Measurements from ENCODE around the gene FBXL5. TPM values are rescaled to one million over a fixed set of nuclear protein-coding genes. Genes with fewer than 3 reads are reported as not detected.

FBXL5 gene, protein sequence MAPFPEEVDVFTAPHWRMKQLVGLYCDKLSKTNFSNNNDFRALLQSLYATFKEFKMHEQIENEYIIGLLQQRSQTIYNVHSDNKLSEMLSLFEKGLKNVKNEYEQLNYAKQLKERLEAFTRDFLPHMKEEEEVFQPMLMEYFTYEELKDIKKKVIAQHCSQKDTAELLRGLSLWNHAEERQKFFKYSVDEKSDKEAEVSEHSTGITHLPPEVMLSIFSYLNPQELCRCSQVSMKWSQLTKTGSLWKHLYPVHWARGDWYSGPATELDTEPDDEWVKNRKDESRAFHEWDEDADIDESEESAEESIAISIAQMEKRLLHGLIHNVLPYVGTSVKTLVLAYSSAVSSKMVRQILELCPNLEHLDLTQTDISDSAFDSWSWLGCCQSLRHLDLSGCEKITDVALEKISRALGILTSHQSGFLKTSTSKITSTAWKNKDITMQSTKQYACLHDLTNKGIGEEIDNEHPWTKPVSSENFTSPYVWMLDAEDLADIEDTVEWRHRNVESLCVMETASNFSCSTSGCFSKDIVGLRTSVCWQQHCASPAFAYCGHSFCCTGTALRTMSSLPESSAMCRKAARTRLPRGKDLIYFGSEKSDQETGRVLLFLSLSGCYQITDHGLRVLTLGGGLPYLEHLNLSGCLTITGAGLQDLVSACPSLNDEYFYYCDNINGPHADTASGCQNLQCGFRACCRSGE
- total RNA-seq = 10 to 100 TPM; 25.1 to 27.6 TPM
- polyA plus RNA-seq = 94.5 TPM

DNA sequence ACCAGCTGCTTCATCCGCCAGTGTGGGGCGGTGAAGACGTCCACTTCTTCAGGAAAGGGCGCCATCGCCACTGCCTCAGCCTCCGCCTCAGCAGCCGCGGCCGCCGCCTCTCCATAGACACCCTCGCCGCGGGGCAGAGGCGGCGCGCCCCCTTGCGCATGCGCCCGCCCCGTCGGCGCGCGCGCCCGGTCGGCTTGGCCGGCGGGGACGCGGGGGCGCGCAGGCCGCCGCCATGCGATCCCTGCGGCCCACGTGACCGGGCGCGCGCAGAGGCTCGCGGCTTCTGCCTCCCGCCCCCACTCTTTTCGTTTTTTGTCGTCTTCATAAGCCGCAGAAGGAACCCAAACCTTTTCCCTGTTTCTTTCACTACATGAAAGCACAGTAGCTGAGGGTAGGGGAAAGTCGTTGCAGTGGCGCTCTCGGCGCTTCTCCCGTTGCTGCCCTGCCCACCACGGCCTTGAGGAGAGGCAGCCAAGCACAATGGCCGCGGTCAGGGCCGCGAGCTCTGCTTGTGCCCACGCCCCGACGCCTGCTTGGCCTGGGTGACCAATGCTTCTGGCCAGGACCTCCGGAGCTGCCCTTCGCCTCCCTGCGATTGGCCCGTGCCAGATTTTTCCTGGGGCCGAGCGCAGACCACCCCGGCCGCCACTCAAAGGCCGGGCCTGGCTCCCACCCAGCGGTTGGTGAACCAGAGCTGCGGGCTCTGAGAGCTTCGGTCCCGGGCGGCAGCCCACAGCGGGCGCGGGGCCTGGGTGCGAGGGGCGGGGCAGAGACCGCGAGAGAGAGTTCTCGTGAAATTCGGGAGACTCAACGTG lies at the start of gene FBXL5:
Gene FBXL5 (minus strand): TSS at position 135 of the 815 bp plus-strand sequence. CDS start 70 bp downstream, at position 65.
- Histone ChIP-seq H3K4me3 (ENCODE audit: low read length) (peak within 1 kb of the TSS; percentile 77), H3K36me3 (ENCODE audit: insufficient read depth, low read length) (no peaks in the 10 kb centered on the region), H3K9me3 (ENCODE audit: low read length) (no peaks in the 10 kb centered on the region), H3K27me3 (ENCODE audit: insufficient read depth, low read length, poor library complexity, severe bottlenecking) (no peaks in the 10 kb centered on the region), H3K27ac (ENCODE audit: low read depth, low read length) (peak within 1 kb of the TSS; percentile 87), H3K4me1 (ENCODE audit: insufficient read depth, low read length) (peaks cover 44% of the 10 kb centered on the region)
- POLR2A ChIA-PET = interaction anchor here (1.2 to 2.6 kb wide), 3 partner anchors 26 to 654 kb away, joined by 5 to 14 read pairs (median 8); partner anchors contain the start of genes CPEB2 and FAM200B
- Mint-ChIP-seq H3K4me1 (peaks cover 42 to 46% (median 44%) of the 10 kb centered on the region in 3 donors), H3K27ac (peak within 1 kb of the TSS; percentile 96 to 99 (median 98)), H3K9me3 (no peaks in the 10 kb centered on the region), H3K36me3 (peaks cover 0 to 10% (median 0%) of the 10 kb centered on the region in 3 donors), H3K27me3 (no peaks in the 10 kb centered on the region), H3K4me3 (peak within 1 kb of the TSS; percentile 96 to 100 (median 98))
- DNase-seq = peak; percentile 77 to 88 (median 86)
- CTCF ChIA-PET = interaction anchor here (0.7 to 1.6 kb wide), 2 partner anchors 27 kb away, joined by 3 to 7 read pairs; partner anchors contain the start of gene FAM200B

DNA sequence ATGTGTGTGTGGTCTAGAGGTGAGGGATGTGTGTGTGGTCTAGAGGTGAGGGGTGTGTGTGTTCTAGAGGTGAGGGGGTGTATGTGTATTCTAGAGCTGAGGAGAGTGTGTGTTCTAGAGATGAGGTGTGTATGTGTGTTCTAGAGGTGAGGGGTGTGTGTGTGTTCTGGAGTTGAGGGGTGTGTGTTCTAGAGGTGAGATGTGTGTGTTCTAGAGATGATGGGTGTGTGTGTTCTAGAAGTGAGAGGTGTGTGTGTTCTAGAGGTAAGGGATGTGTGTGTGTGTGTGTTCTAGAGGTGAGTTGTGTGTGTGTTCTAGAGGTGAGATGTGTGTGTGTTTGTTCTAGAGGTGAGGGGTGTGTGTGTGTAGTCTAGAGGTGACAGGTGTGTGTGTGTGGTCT lies 49.0 kb upstream of the FBXL5 start:
- Histone ChIP-seq H3K36me3 (ENCODE audit: insufficient read depth, low read length) (no peaks in the 10 kb centered on the region), H3K4me1 (ENCODE audit: insufficient read depth, low read length) (no peaks in the 10 kb centered on the region), H3K27me3 (ENCODE audit: insufficient read depth, low read length, poor library complexity, severe bottlenecking) (no peaks in the 10 kb centered on the region), H3K27ac (ENCODE audit: low read depth, low read length) (no peak overlapping the region), H3K4me3 (ENCODE audit: low read length) (no peak overlapping the region), H3K9me3 (ENCODE audit: low read length) (no peaks in the 10 kb centered on the region)
- Mint-ChIP-seq H3K27me3 (peaks cover 10 to 20% of the 10 kb centered on the region in 2 donors), H3K36me3 (peaks cover 0 to 3% (median 0%) of the 10 kb centered on the region in 3 donors), H3K9me3 (no peaks in the 10 kb centered on the region), H3K4me3 (peak overlapping the region in 6 of 7 donors; percentile 77 to 89 (median 87)), H3K4me1 (peaks cover 13 to 16% (median 15%) of the 10 kb centered on the region in 3 donors), H3K27ac (peak overlapping the region in 5 of 8 donors; percentile 19 to 97 (median 66))
- no peak for DNase-seq
- ChIA-PET CTCF (no interaction called here), POLR2A (no interaction called here)

DNA sequence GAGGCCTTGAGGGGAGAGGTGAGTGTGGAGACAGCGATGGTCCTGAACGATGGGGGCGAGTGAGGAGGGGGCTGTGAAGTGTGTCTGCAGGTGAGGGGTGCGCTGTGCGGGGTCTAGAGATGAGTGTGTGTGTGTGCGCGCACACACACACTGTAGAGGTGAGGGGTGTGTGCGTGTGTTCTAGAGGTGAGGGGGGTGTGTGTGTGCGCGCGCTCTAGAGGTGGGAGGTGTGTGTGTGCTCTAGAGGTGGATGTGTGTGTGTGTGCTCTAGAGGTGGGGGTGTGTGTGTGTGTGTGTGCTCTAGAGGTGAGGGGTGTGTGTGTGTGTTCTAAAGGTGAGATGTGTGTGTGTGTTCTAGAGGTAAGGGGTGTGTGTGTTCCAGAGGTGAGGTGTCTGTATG lies 48.3 kb upstream of the FBXL5 start:
- H3K27me3 ChIP-seq (ENCODE audit: insufficient read depth, low read length, poor library complexity, severe bottlenecking) = no peaks in the 10 kb centered on the region
- no peaks in the 10 kb centered on the region for H3K36me3 ChIP-seq (ENCODE audit: insufficient read depth, low read length)
- CTCF ChIA-PET = no interaction called here
- no peaks in the 10 kb centered on the region for H3K9me3 ChIP-seq (ENCODE audit: low read length)
- no peak for DNase-seq
- H3K9me3 Mint-ChIP-seq = no peaks in the 10 kb centered on the region
- H3K27me3 Mint-ChIP-seq = peaks cover 10 to 25% of the 10 kb centered on the region in 2 donors
- peak overlapping the region; percentile 77 to 89 (median 87) for H3K4me3 Mint-ChIP-seq
- POLR2A ChIA-PET = no interaction called here
- peak overlapping the region; percentile 56 for H3K4me3 ChIP-seq (ENCODE audit: low read length)
- no peaks in the 10 kb centered on the region for H3K4me1 ChIP-seq (ENCODE audit: insufficient read depth, low read length)
- peaks cover 0 to 3% (median 0%) of the 10 kb centered on the region in 3 donors for H3K36me3 Mint-ChIP-seq
- peaks cover 13 to 16% (median 15%) of the 10 kb centered on the region in 3 donors for H3K4me1 Mint-ChIP-seq
- no peak overlapping the region for H3K27ac ChIP-seq (ENCODE audit: low read depth, low read length)
- H3K27ac Mint-ChIP-seq = peak overlapping the region in 2 of 8 donors; percentile 71 to 76

DNA sequence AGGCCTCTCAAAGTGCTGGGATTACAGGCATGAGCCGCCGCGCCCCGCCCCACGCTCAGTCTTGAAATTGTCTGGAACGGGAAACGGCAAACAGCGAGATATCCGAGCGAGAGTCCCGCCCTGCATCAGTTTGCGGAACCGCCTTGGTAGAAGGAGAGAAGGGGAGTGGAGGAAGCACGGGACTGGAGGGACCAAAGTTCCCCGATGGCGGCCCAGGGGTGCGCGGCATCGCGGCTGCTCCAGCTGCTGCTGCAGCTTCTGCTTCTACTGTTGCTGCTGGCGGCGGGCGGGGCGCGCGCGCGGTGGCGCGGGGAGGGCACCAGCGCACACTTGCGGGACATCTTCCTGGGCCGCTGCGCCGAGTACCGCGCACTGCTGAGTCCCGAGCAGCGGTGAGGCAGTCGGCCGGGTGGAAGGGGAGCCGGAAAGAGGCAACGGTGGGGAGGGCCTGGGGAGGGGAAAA lies 47.8 kb upstream of the FBXL5 start, which contains the start of gene BST1:
Gene BST1 (plus strand): TSS at position 125 of the 463 bp plus-strand sequence. CDS start 80 bp downstream, at position 205.
- CTCF ChIA-PET = no interaction called here
- H3K27ac Mint-ChIP-seq = peak within 1 kb of the TSS in 4 of 8 donors; percentile 46 to 94 (median 74)
- peak within 1 kb of the TSS; percentile 86 to 92 (median 87) for H3K4me3 Mint-ChIP-seq
- peaks cover 0 to 3% (median 0%) of the 10 kb centered on the region in 3 donors for H3K36me3 Mint-ChIP-seq
- no peaks in the 10 kb centered on the region for H3K9me3 Mint-ChIP-seq
- H3K4me3 ChIP-seq (ENCODE audit: low read length) = peak within 1 kb of the TSS; percentile 56
- H3K27ac ChIP-seq (ENCODE audit: low read depth, low read length) = no peak within 1 kb of the TSS
- H3K9me3 ChIP-seq (ENCODE audit: low read length) = no peaks in the 10 kb centered on the region
- no peaks in the 10 kb centered on the region for H3K27me3 ChIP-seq (ENCODE audit: insufficient read depth, low read length, poor library complexity, severe bottlenecking)
- no peaks in the 10 kb centered on the region for H3K36me3 ChIP-seq (ENCODE audit: insufficient read depth, low read length)
- POLR2A ChIA-PET = no interaction called here
- DNase-seq = peak; percentile 9 to 60 (median 33)
- H3K4me1 Mint-ChIP-seq = peaks cover 13 to 16% (median 15%) of the 10 kb centered on the region in 3 donors
- peaks cover 12 to 30% of the 10 kb centered on the region in 2 donors for H3K27me3 Mint-ChIP-seq
- no peaks in the 10 kb centered on the region for H3K4me1 ChIP-seq (ENCODE audit: insufficient read depth, low read length)

DNA sequence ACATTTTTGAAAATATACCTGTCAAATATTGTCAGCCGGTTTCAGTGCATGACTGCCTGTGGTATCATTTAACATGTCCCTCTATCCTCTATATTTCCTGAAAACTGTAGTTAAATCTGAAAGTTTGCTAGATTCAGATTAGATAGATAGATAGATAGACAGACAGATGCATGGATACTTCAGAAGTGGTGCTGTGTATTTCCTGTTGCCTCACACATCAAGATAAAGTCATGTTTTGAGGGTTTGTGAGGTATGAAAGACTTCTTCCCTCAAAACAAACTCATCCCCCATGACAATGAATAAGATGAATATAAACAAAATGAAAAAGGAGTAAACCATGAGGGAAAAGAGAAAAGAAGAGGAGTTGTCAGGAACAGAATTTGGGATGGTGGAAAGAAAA lies 41.7 kb upstream of the FBXL5 start:
- no peak for DNase-seq
- Histone ChIP-seq H3K9me3 (ENCODE audit: low read length) (no peaks in the 10 kb centered on the region), H3K36me3 (ENCODE audit: insufficient read depth, low read length) (no peaks in the 10 kb centered on the region), H3K4me1 (ENCODE audit: insufficient read depth, low read length) (no peaks in the 10 kb centered on the region), H3K4me3 (ENCODE audit: low read length) (no peak overlapping the region), H3K27ac (ENCODE audit: low read depth, low read length) (no peak overlapping the region), H3K27me3 (ENCODE audit: insufficient read depth, low read length, poor library complexity, severe bottlenecking) (no peaks in the 10 kb centered on the region)
- Mint-ChIP-seq H3K27ac (no peak overlapping the region), H3K36me3 (peaks cover 0 to 3% (median 0%) of the 10 kb centered on the region in 3 donors), H3K4me1 (peaks cover 3 to 7% (median 6%) of the 10 kb centered on the region in 3 donors), H3K27me3 (peaks cover 16 to 37% of the 10 kb centered on the region in 2 donors), H3K9me3 (no peaks in the 10 kb centered on the region), H3K4me3 (no peak overlapping the region)
- ChIA-PET POLR2A (no interaction called here), CTCF (no interaction called here)

DNA sequence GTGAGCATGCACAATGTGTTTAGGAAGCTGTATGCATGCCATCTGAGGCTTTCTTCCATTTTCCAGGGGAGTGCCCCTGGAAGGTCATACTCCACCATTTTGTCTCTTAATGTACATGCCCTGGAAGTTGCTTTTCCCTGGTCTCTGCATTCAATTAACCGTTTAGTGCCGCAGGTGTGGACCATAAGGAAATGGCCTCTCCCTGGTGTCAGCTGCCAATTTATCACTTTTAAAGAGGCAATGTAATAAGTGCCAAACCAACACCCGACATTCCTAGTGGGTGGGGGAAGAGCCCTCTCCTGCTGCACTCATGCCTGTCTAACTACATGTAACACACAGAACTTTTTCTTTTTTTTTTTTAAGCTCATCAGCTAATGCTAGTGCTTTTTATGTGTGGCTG lies 40.6 kb upstream of the FBXL5 start:
- Mint-ChIP-seq H3K27me3 (peaks cover 16 to 32% of the 10 kb centered on the region in 2 donors), H3K9me3 (no peaks in the 10 kb centered on the region), H3K36me3 (peaks cover 0 to 3% (median 0%) of the 10 kb centered on the region in 3 donors), H3K4me3 (no peak overlapping the region), H3K4me1 (peaks cover 3 to 7% (median 6%) of the 10 kb centered on the region in 3 donors), H3K27ac (no peak overlapping the region)
- CTCF ChIA-PET = interaction anchor here (1.3 kb wide), 1 partner anchor 34 kb away, joined by 3 read pairs; no protein-coding TSS in a partner anchor
- DNase-seq = no peak
- Histone ChIP-seq H3K27me3 (ENCODE audit: insufficient read depth, low read length, poor library complexity, severe bottlenecking) (no peaks in the 10 kb centered on the region), H3K4me3 (ENCODE audit: low read length) (no peak overlapping the region), H3K27ac (ENCODE audit: low read depth, low read length) (no peak overlapping the region), H3K9me3 (ENCODE audit: low read length) (no peaks in the 10 kb centered on the region), H3K36me3 (ENCODE audit: insufficient read depth, low read length) (no peaks in the 10 kb centered on the region), H3K4me1 (ENCODE audit: insufficient read depth, low read length) (no peaks in the 10 kb centered on the region)
- POLR2A ChIA-PET = no interaction called here

DNA sequence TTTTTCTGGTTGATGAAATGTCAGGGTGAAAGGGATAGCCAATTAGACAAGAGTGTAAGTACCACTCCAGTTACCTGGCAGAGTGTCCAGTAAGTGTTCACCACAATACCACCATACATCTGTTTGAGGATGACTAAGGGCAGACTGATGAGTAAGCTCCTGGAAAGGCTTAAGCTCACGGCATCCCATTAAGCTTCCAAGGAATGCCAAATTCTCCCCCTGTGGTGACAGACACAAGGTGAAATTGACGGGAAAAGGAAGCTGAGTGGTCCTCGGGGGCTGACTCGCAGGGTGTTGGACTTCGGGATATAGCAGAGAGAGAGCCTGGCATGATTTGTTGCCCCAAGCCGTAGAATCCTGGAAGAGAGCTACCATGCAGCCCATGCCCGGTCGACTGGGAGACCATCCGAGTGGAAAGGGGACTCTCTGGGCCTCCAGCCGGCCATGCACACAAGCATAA lies 40.1 kb upstream of the FBXL5 start:
- no peak overlapping the region for H3K4me3 ChIP-seq (ENCODE audit: low read length)
- H3K27me3 ChIP-seq (ENCODE audit: insufficient read depth, low read length, poor library complexity, severe bottlenecking) = no peaks in the 10 kb centered on the region
- CTCF ChIA-PET = interaction anchor here (1.3 kb wide), 1 partner anchor 34 kb away, joined by 3 read pairs; no protein-coding TSS in a partner anchor
- H3K9me3 Mint-ChIP-seq = no peaks in the 10 kb centered on the region
- POLR2A ChIA-PET = no interaction called here
- peaks cover 3 to 7% (median 6%) of the 10 kb centered on the region in 3 donors for H3K4me1 Mint-ChIP-seq
- H3K27ac Mint-ChIP-seq = no peak overlapping the region
- peaks cover 16 to 28% of the 10 kb centered on the region in 2 donors for H3K27me3 Mint-ChIP-seq
- peaks cover 0 to 3% (median 0%) of the 10 kb centered on the region in 3 donors for H3K36me3 Mint-ChIP-seq
- H3K4me3 Mint-ChIP-seq = no peak overlapping the region
- H3K4me1 ChIP-seq (ENCODE audit: insufficient read depth, low read length) = no peaks in the 10 kb centered on the region
- no peaks in the 10 kb centered on the region for H3K9me3 ChIP-seq (ENCODE audit: low read length)
- H3K36me3 ChIP-seq (ENCODE audit: insufficient read depth, low read length) = no peaks in the 10 kb centered on the region
- DNase-seq = no peak
- H3K27ac ChIP-seq (ENCODE audit: low read depth, low read length) = no peak overlapping the region

Data from CD8-positive, alpha-beta memory T cell (primary cell).